ENCODE data around the gene MAMDC2. TPM values are rescaled to one million over a fixed set of nuclear protein-coding genes. Genes with fewer than 3 reads are reported as not detected.

MAMDC2 gene
- total and polyA plus RNA-seq, 2 donors (not counting 1 experiment from before 2014, with no cell fraction given): not detected

DNA sequence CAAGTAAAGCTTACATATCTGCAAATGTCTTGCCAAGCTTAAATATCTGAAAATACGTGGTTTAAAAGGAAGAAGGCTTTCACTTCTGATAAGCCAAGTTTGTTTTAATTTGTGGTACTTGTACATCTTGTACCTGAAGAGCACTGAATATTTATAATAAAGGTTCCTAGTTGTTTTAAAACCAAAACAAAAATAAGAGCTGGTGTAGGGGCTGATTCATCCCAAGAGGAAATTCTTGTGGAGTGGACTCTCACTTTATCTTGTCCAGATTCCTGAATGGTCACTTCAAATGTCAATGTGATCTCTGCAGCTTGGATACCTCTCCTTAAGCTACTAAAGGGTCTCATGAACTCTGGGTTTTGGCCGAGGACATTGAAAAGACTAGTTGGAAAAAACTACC, 29.5 kb downstream of the MAMDC2 start:
- H3K9ac ChIP-seq (ENCODE audit: low read length): no peak overlapping the region
- Mint-ChIP-seq H3K4me1 (no peaks in the 10 kb centered on the region), H3K27me3 (peaks cover 13% of the 10 kb centered on the region), H3K4me3 (no peak overlapping the region), H3K9me3 (ENCODE audit: insufficient read depth) (no peaks in the 10 kb centered on the region), H3K27ac (no peak overlapping the region)
- no peak overlapping the region for H3K4me3 ChIP-seq (ENCODE audit: control extremely low read depth in 1 of 5, extremely low read depth in 1 of 5, insufficient read depth in 1 of 5, low read depth in 2 of 5, low read length in 4 of 5)
- DNase-seq: no peak
- no CpG with 5 or more reads among the region's 2 CpGs for WGBS (ENCODE audit: insufficient coverage)
- no peaks in the 10 kb centered on the region for H3K36me3 ChIP-seq (replicated peaks in 1 of 2; ENCODE audit: control extremely low read depth in 1 of 2, control insufficient read depth in 1 of 2, extremely low read depth in 1 of 2, insufficient read depth in 2 of 2, low read length in 1 of 2)
- TF ChIP-seq CTCF (IDR thresholded peaks at IDR 0.05) (no peak), EZH2 (IDR thresholded peaks at IDR 0.05; ENCODE audit: borderline replicate concordance, insufficient read depth, low read depth, low read length, poor library complexity, severe bottlenecking) (no peak)
- ChIA-PET CTCF (interaction anchor here (0.5 to 1.0 kb wide), 2 partner anchors 38 to 100 kb away, joined by 3 read pairs; no protein-coding TSS in a partner anchor), POLR2A (no interaction called here)
- no peak for ATAC-seq (ENCODE audit: low read depth)
- H3K27ac ChIP-seq (ENCODE audit: low read length in 2 of 2): no peak overlapping the region
- H3K4me2 ChIP-seq (replicated peaks; ENCODE audit: low read depth, low read length, poor library complexity, severe bottlenecking): no peak overlapping the region
- H3K27me3 ChIP-seq (replicated peaks in 1 of 4; ENCODE audit: control extremely low read depth in 1 of 4, control insufficient read depth in 3 of 4, insufficient read depth in 4 of 4, low read length in 3 of 4): no peaks in the 10 kb centered on the region
- no peak overlapping the region for H2AFZ ChIP-seq (ENCODE audit: insufficient read depth, low read depth, low read length, poor library complexity, severe bottlenecking)
- no peaks in the 10 kb centered on the region for H3K4me1 ChIP-seq (ENCODE audit: control insufficient read depth in 2 of 2, insufficient read depth in 2 of 2, low read length in 2 of 2)
- intact Hi-C loops (cut with micrococcal nuclease): no loop called here
- H4K20me1 ChIP-seq (ENCODE audit: control insufficient read depth, insufficient read depth, low read length, poor library complexity, severe bottlenecking): no peaks in the 10 kb centered on the region
- H3K79me2 ChIP-seq (ENCODE audit: control insufficient read depth, insufficient read depth, low read length): no peaks in the 10 kb centered on the region
- no peaks in the 10 kb centered on the region for H3K9me3 ChIP-seq (ENCODE audit: control extremely low read depth in 1 of 3, control insufficient read depth in 2 of 3, insufficient read depth in 1 of 3, low read length in 2 of 3)

GRCh38 chr9:70073756-70074155, 30.1 kb downstream of the MAMDC2 start:
- no peaks in the 10 kb centered on the region for H4K20me1 ChIP-seq (ENCODE audit: control insufficient read depth, insufficient read depth, low read length, poor library complexity, severe bottlenecking)
- no peak overlapping the region for H2AFZ ChIP-seq (ENCODE audit: insufficient read depth, low read depth, low read length, poor library complexity, severe bottlenecking)
- Mint-ChIP-seq H3K4me3 (no peak overlapping the region), H3K4me1 (no peaks in the 10 kb centered on the region), H3K27ac (no peak overlapping the region), H3K9me3 (ENCODE audit: insufficient read depth) (no peaks in the 10 kb centered on the region), H3K27me3 (peaks cover 13% of the 10 kb centered on the region)
- no peaks in the 10 kb centered on the region for H3K79me2 ChIP-seq (ENCODE audit: control insufficient read depth, insufficient read depth, low read length)
- no peaks in the 10 kb centered on the region for H3K9me3 ChIP-seq (ENCODE audit: control extremely low read depth in 1 of 3, control insufficient read depth in 2 of 3, insufficient read depth in 1 of 3, low read length in 2 of 3)
- ChIA-PET CTCF (interaction anchor here (0.5 to 1.0 kb wide), 2 partner anchors 37 to 100 kb away, joined by 3 read pairs; no protein-coding TSS in a partner anchor), POLR2A (no interaction called here)
- no peak for DNase-seq
- no peaks in the 10 kb centered on the region for H3K27me3 ChIP-seq (replicated peaks in 1 of 4; ENCODE audit: control extremely low read depth in 1 of 4, control insufficient read depth in 3 of 4, insufficient read depth in 4 of 4, low read length in 3 of 4)
- TF ChIP-seq EZH2 (IDR thresholded peaks at IDR 0.05; ENCODE audit: borderline replicate concordance, insufficient read depth, low read depth, low read length, poor library complexity, severe bottlenecking) (no peak), CTCF (IDR thresholded peaks at IDR 0.05) (no peak)
- H3K36me3 ChIP-seq (replicated peaks in 1 of 2; ENCODE audit: control extremely low read depth in 1 of 2, control insufficient read depth in 1 of 2, extremely low read depth in 1 of 2, insufficient read depth in 2 of 2, low read length in 1 of 2): no peaks in the 10 kb centered on the region
- H3K9ac ChIP-seq (ENCODE audit: low read length): no peak overlapping the region
- intact Hi-C loops (cut with micrococcal nuclease): no loop called here
- H3K4me3 ChIP-seq (ENCODE audit: control extremely low read depth in 1 of 5, extremely low read depth in 1 of 5, insufficient read depth in 1 of 5, low read depth in 2 of 5, low read length in 4 of 5): no peak overlapping the region
- no peak overlapping the region for H3K27ac ChIP-seq (ENCODE audit: low read length in 2 of 2)
- H3K4me2 ChIP-seq (replicated peaks; ENCODE audit: low read depth, low read length, poor library complexity, severe bottlenecking): no peak overlapping the region
- no peak for ATAC-seq (ENCODE audit: low read depth)
- no peaks in the 10 kb centered on the region for H3K4me1 ChIP-seq (ENCODE audit: control insufficient read depth in 2 of 2, insufficient read depth in 2 of 2, low read length in 2 of 2)

All from B cell (primary cell).